ENCODE measurements around the gene DNAH6.

The DNAH6 gene

GRCh38 chr2:84778911-84779690, 262.8 kb downstream of the DNAH6 start:
- H3K4me3 ChIP-seq (ENCODE audit: low read length): no peak overlapping the region
- no peak for TF ChIP-seq CTCF (conservative IDR thresholded peaks at IDR 0.05; ENCODE audit: low read depth, low read length)
- DNase-seq (ENCODE audit: low read depth): no peak

GRCh38 chr2:84779781-84780180, 263.5 kb downstream of the DNAH6 start:
- no peak for TF ChIP-seq CTCF (conservative IDR thresholded peaks at IDR 0.05; ENCODE audit: low read depth, low read length)
- no peak for DNase-seq (ENCODE audit: low read depth)
- H3K4me3 ChIP-seq (ENCODE audit: low read length): no peak overlapping the region

GRCh38 chr2:84781942-84782716, 265.8 kb downstream of the DNAH6 start:
- no peak for DNase-seq (ENCODE audit: low read depth)
- no peak overlapping the region for H3K4me3 ChIP-seq (ENCODE audit: low read length)
- TF ChIP-seq CTCF (conservative IDR thresholded peaks at IDR 0.05; ENCODE audit: low read depth, low read length): no peak

GRCh38 chr2:84782717-84783442, 266.6 kb downstream of the DNAH6 start:
- TF ChIP-seq CTCF (conservative IDR thresholded peaks at IDR 0.05; ENCODE audit: low read depth, low read length): no peak
- DNase-seq (ENCODE audit: low read depth): no peak
- no peak overlapping the region for H3K4me3 ChIP-seq (ENCODE audit: low read length)

- H3K4me3 ChIP-seq (ENCODE audit: low read length): no peak overlapping the region
- no peak for DNase-seq (ENCODE audit: low read depth)
- no peak for TF ChIP-seq CTCF (conservative IDR thresholded peaks at IDR 0.05; ENCODE audit: low read depth, low read length)
Measured at GRCh38 chr2:84785950-84786349, 269.7 kb downstream of the DNAH6 start.

GRCh38 chr2:84786601-84787000, 270.3 kb downstream of the DNAH6 start:
- no peak overlapping the region for H3K4me3 ChIP-seq (ENCODE audit: low read length)
- TF ChIP-seq CTCF (conservative IDR thresholded peaks at IDR 0.05; ENCODE audit: low read depth, low read length): no peak
- no peak for DNase-seq (ENCODE audit: low read depth)

All from retinal pigment epithelial cell (primary cell).